HFF-Myc (cell line): ENCODE data around the gene EIF3I.
A peak's percentile ranks its signal among the peaks of the same experiment; 100 is the strongest.

Source experiments
- DNase-seq: peaks from one replicate; pipeline ENCODE4 v3.0.0-alpha.2; 2011; ENCODE audit warnings: low read depth; ENCODE audit errors: extremely low read depth
- H3K4me3 ChIP-seq: replicated peaks from 2 replicates; pipeline ENCODE4 v1.5.1; 2011; ENCODE audit warnings: low read depth, mild to moderate bottlenecking, control low read depth, low read length
- CTCF ChIP-seq: IDR thresholded peaks from 2 replicates; pipeline ENCODE4 v1.5.1; 2012; ENCODE audit warnings: mild to moderate bottlenecking, low read depth, low read length, control low read depth; ENCODE audit errors: missing control alignments

Gene EIF3I

DNA sequence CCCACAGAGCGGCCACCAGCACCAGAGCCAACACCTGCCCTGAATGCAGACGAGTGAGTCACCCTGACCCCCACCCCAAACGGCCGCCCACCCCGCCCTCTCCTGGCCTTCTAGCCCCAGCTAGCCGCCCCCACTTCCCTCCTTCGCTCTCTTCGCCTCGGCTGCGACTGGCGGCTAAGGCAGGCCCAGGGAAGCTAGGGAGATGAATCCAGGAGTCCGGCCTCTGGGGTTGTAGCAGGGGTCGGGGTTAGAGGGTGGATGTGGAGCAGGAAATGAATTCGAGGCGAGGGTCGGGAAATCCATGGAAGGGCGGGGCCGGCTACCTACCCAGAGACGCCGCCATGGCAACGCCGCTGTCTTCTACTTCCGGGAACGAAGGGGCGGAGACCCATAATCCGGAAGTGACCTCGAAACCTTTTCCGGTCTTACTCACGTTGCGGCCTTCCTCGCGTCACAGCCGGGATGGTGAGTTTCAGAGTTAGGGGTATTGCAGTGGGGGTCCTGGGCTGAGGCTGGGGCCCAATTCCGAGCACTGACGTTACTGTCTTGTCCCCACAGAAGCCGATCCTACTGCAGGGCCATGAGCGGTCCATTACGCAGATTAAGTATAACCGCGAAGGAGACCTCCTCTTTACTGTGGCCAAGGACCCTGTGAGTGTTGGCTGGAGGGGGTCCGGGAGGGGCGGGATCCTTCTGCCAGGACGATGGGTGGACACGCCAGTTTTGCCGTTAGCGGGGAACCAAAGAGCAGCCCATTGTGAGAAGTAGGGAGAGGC, at the start of gene EIF3I, which contains the start of gene TMEM234:
TSS of gene EIF3I (plus strand) at position 428 of the 776 bp plus-strand sequence. CDS start at position 463, 35 bp downstream.
TSS of gene TMEM234 (minus strand) at position 374 of the 776 bp plus-strand sequence. CDS start at position 343, 31 bp downstream.
- H3K4me3 ChIP-seq = peak within 1 kb of the TSS; percentile 98
- peak; percentile 70 for DNase-seq
- TF ChIP-seq CTCF = no peak

DNA sequence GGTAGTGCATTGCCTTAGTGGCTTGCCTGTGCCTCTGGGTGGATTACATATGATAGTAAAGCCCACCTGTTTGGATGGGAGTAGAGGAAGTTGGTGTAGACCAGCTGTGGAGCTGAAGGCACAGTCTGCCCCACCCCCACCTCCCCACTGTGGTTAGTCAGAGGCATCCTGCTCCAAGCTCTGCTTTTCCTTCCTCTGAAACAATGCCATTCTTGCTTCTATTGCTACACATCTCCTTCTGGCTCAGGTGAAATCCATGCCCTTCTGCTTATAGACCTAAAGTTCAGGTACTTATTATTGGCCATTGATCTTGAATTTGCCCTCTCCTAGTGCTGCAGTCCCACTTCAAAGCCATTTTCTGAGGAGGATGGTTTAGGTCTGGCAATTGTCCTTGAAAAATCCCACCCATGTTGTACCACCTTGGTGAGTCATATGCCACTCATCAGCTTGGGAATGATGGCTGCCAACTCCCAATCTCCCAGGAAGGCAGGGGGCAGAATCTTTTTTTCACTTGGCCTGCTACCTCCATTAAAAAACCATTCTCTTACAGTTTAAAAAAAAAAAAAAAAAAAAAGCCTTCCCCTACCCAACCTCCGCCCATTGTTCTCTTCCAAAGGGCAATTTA, 49.5 kb upstream of the EIF3I start:
- no peak for DNase-seq
- no peak overlapping the region for H3K4me3 ChIP-seq
- TF ChIP-seq CTCF = no peak

DNA sequence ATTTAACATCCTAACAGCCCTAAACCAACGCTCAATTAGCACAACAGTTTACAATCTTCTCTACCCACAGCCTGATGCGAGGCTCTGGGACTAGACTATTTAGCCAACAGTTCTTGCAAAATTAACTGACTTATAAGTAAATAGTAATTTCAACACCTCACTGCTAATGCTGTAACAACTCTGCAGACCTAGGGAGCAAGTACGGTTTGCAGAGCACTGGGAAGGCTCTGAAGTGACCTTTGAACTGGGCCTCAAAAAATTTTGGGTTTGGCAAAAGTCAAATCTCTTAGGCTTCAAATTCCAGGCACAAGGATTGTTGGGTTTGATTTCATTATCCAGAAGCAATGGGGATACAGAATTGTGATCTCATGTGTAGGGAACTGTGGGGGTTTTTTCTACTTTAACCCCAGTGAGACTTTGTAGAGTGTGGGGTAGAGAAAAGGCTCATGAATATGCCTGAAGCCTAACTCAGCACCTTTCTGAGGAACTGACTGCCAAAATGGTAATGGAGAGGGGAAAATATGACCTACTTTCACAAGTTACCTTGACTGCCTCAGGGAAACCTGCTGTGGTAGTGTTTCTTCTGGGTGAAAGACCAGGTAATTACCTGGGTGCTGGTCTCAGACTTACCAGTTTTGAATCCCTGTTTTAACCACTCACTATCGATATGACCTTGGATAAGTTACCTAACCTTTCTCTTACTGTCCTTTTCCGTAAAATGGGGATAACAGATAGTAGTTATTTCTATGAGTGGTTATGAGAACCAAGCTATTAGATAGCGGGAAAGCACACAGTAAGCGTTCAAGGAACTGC, 43.6 kb upstream of the EIF3I start:
- no peak for DNase-seq
- H3K4me3 ChIP-seq = 0 out of 2 replicates have a peak overlapping the region, but pooled peaks have one; percentile 86
- TF ChIP-seq CTCF = no peak

GRCh38 chr1:32179193-32179442, 43.1 kb upstream of the EIF3I start:
- no peak for DNase-seq
- peak overlapping the region; percentile 86 for H3K4me3 ChIP-seq
- TF ChIP-seq CTCF = no peak

GRCh38 chr1:32179443-32180185, 42.6 kb upstream of the EIF3I start, which contains the start of gene TXLNA:
Gene TXLNA, plus strand, starts transcription at chr1:32179675. Its CDS starts 671 bp downstream, at chr1:32180346.
- no peak for DNase-seq
- peak; percentile 6 for TF ChIP-seq CTCF

DNA sequence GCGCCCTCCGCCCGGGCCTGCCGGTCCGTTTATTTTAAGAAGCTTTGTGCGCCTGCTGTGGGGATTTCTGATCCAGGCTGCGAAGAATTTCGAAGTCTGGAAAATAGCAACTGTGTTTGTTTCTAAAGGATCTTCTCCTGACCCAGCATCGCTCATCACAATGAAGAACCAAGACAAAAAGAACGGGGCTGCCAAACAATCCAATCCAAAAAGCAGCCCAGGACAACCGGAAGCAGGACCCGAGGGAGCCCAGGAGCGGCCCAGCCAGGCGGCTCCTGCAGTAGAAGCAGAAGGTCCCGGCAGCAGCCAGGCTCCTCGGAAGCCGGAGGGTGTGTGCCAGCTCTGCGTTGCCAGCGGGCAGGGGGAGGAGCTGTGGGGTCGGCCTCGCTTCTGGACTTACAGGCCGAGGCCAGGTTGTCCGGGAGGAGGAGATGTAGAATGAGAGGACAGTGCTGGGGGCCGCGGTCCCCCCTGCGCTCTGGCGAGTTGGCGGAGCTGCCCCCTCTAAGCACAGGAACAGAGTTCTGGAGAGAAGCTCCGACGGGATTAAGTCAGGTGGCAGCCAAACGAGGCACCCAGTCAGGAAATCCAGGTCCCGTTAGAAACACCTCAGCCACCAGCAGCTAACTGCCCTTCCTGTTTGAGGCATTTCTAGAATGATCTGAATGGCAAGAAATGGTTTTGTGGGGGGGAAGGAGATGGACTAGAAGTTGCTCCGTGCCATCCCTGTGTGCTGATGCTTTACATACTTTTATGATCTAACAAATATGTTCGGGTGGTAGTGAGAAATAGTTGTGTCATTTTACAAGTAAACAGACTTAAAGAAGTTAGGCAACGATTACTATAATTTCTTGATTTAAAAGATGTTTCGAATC, 41.8 kb upstream of the EIF3I start:
- TF ChIP-seq CTCF = no peak
- H3K4me3 ChIP-seq = peak overlapping the region; percentile 86
- no peak for DNase-seq

More at GRCh38 chr1:32179443-32180185, 42.6 kb upstream of the EIF3I start, which contains the start of gene TXLNA:
- peak within 1 kb of the TSS; percentile 86 for H3K4me3 ChIP-seq
